H1 (cell line): ENCODE data around the gene TMEM63C. TPM values are rescaled to one million over a fixed set of nuclear protein-coding genes. Genes with fewer than 3 reads are reported as not detected.

ENCODE experiments used
- CTCF ChIA-PET: fragments of 300-600 bp; sonication (Branson Sonifier 250); formaldehyde crosslinking; loops from one replicate; lab custom pipeline; 2021; ENCODE audit not compliant: partially characterized antibody; lab: Charles Lee
- POLR2A ChIA-PET: fragments of 300-600 bp; sonication (Branson Sonifier 250); formaldehyde crosslinking; loops from one replicate; lab custom pipeline; 2021; ENCODE audit warnings: inconsistent platforms; ENCODE audit not compliant: partially characterized antibody; lab: Charles Lee
- DNase-seq, 2 experiments: peaks; one replicate each; pipeline versions ENCODE4 v3.0.0 to v3.0.0-alpha.2; 2010 to 2022; ENCODE audit warnings: low spot score in 2 of 2, low read depth in 1 of 2, mixed read lengths in 1 of 2
- FAIRE-seq: peaks from 2 replicates; lab custom pipeline; 2011; peaks lifted over from hg19 to GRCh38; lab: Jason Lieb, UNC
- H2AFZ ChIP-seq: 2 replicates; pipeline ENCODE4 v1.8.1; 2012; ENCODE audit warnings: low read length, inconsistent platforms
- H2AK5ac ChIP-seq: 2 replicates; pipeline ENCODE4 v1.6.1; 2013; ENCODE audit warnings: low read depth, low read length
- H2BK120ac ChIP-seq: replicated peaks from 2 replicates; pipeline ENCODE3; 2013; ENCODE audit warnings: low read depth, low read length, inconsistent platforms
- H2BK12ac ChIP-seq: 2 replicates; pipeline ENCODE4 v1.6.1; 2013; ENCODE audit warnings: low read depth, low read length
- H2BK15ac ChIP-seq: 2 replicates; pipeline ENCODE4 v1.6.1; 2013; ENCODE audit warnings: low read length
- H2BK20ac ChIP-seq: 2 replicates; pipeline ENCODE4 v1.6.1; 2013; ENCODE audit warnings: low read length
- H2BK5ac ChIP-seq: 2 replicates; pipeline ENCODE4 v1.6.1; 2013; ENCODE audit warnings: low read depth, low read length
- H3K14ac ChIP-seq: 2 replicates; pipeline ENCODE4 v1.6.1; 2013; ENCODE audit warnings: inconsistent platforms; ENCODE audit not compliant: insufficient read length
- H3K18ac ChIP-seq: 2 replicates; pipeline ENCODE4 v1.6.1; 2013; ENCODE audit warnings: low read length; ENCODE audit errors: extremely low read depth
- H3K23ac ChIP-seq: 2 replicates; pipeline ENCODE4 v1.6.1; 2013; ENCODE audit warnings: inconsistent platforms; ENCODE audit not compliant: insufficient read length
- H3K23me2 ChIP-seq: 2 replicates; pipeline ENCODE4 v1.6.1; 2013; ENCODE audit warnings: low read depth, low read length
- H3K27ac ChIP-seq: 2 replicates; pipeline ENCODE4 v1.6.1; 2011; ENCODE audit warnings: low read depth, low read length, inconsistent platforms
- H3K27me3 ChIP-seq, 4 experiments: replicated peaks in 1 of 4; 1 replicate in 1 of 4; 2 replicates in 3 of 4; pipeline versions ENCODE4 v1.6.1 to v1.8.1; 2011 to 2013; ENCODE audit warnings: low read length in 3 of 4, mild to moderate bottlenecking in 3 of 4, inconsistent platforms in 2 of 4, mixed read lengths in 2 of 4, moderate library complexity in 1 of 4; ENCODE audit not compliant: control insufficient read depth in 3 of 4, insufficient read depth in 3 of 4; ENCODE audit errors: extremely low read depth in 1 of 4
- H3K36me3 ChIP-seq, 4 experiments: 2 replicates each; pipeline versions ENCODE4 v1.6.1 to v1.8.1; 2011 to 2013; ENCODE audit warnings: mild to moderate bottlenecking in 4 of 4, low read length in 3 of 4, moderate library complexity in 2 of 4, control low read depth in 1 of 4, inconsistent platforms in 1 of 4; ENCODE audit not compliant: insufficient read depth in 4 of 4, control insufficient read depth in 2 of 4
- H3K4ac ChIP-seq: replicated peaks from 2 replicates; pipeline ENCODE3; 2013; ENCODE audit warnings: low read length, low read depth, mixed read lengths, inconsistent platforms; ENCODE audit not compliant: insufficient read length
- H3K4me1 ChIP-seq, 4 experiments: replicated peaks in 1 of 4; 1 replicate in 1 of 4; 2 replicates in 3 of 4; pipeline versions ENCODE4 v1.6.1 to v1.8.1; 2011 to 2013; ENCODE audit warnings: low read length in 3 of 4, inconsistent platforms in 2 of 4, mixed read lengths in 1 of 4; ENCODE audit not compliant: insufficient read depth in 4 of 4, control insufficient read depth in 3 of 4
- H3K4me2 ChIP-seq, 2 experiments: 2 replicates each; pipeline versions ENCODE4 v1.6.1 to v1.8.1; 2011 to 2013; ENCODE audit warnings: low read depth in 2 of 2, low read length in 2 of 2, control low read depth in 1 of 2, inconsistent platforms in 1 of 2, mild to moderate bottlenecking in 1 of 2; ENCODE audit not compliant: insufficient read depth in 1 of 2
- H3K4me3 ChIP-seq, 4 experiments: fragments of 200-600, 300-600 bp in 1 of 4; sonication (generic), shearing (Covaris generic), sonication (Bioruptor Twin) in 1 of 4; 2 replicates each; pipeline versions ENCODE4 v1.5.1 to v1.8.1; 2011 to 2016; ENCODE audit warnings: low read length in 4 of 4, low read depth in 3 of 4, control low read depth in 2 of 4, inconsistent platforms in 2 of 4, mild to moderate bottlenecking in 2 of 4, mixed read lengths in 1 of 4, moderate library complexity in 1 of 4; ENCODE audit not compliant: insufficient read depth in 2 of 4; ENCODE audit errors: extremely low read depth in 1 of 4
- H3K56ac ChIP-seq: replicated peaks from 2 replicates; pipeline ENCODE3; 2013; ENCODE audit warnings: low read depth, mild to moderate bottlenecking, mixed read lengths, low read length, inconsistent platforms; ENCODE audit not compliant: insufficient read length
- H3K79me1 ChIP-seq: 2 replicates; pipeline ENCODE4 v1.6.1; 2013; ENCODE audit warnings: low read depth, low read length, control low read depth
- H3K79me2 ChIP-seq, 2 experiments: 2 replicates each; pipeline versions ENCODE4 v1.6.1 to v1.8.1; 2012 to 2013; ENCODE audit warnings: low read length in 2 of 2, mild to moderate bottlenecking in 2 of 2, inconsistent platforms in 1 of 2; ENCODE audit not compliant: insufficient read depth in 2 of 2, control insufficient read depth in 1 of 2
- H3K9ac ChIP-seq, 4 experiments: replicated peaks in 1 of 4; 1 replicate in 1 of 4; 2 replicates in 3 of 4; pipeline versions ENCODE4 v1.6.1 to v1.8.1; 2011 to 2013; ENCODE audit warnings: low read depth in 3 of 4, low read length in 3 of 4, control low read depth in 2 of 4, mild to moderate bottlenecking in 2 of 4, moderate library complexity in 2 of 4, inconsistent platforms in 1 of 4; ENCODE audit errors: extremely low read depth in 1 of 4
- H3K9me3 ChIP-seq, 2 experiments: 2 replicates each; pipeline versions ENCODE4 v1.6.1 to v1.8.1; 2012 to 2013; ENCODE audit warnings: mild to moderate bottlenecking in 2 of 2, moderate library complexity in 2 of 2, control low read depth in 1 of 2, inconsistent platforms in 1 of 2, low read depth in 1 of 2, low read length in 1 of 2, mixed read lengths in 1 of 2; ENCODE audit not compliant: insufficient read depth in 2 of 2
- H4K20me1 ChIP-seq, 2 experiments: replicated peaks in 1 of 2; 2 replicates each; pipeline versions ENCODE3 to v1.8.1; 2011 to 2013; ENCODE audit warnings: inconsistent platforms in 2 of 2, low read length in 2 of 2, mild to moderate bottlenecking in 1 of 2; ENCODE audit not compliant: insufficient read depth in 2 of 2, control insufficient read depth in 1 of 2
- H4K5ac ChIP-seq: 2 replicates; pipeline ENCODE4 v1.6.1; 2013; ENCODE audit warnings: low read length, low read depth, mixed read lengths, inconsistent platforms; ENCODE audit not compliant: insufficient read length
- H4K8ac ChIP-seq: 2 replicates; pipeline ENCODE4 v1.8.0; 2013; ENCODE audit warnings: mild to moderate bottlenecking, moderate library complexity, low read length, inconsistent platforms; ENCODE audit not compliant: insufficient read depth; ENCODE audit errors: extremely low read depth
- H4K91ac ChIP-seq: replicated peaks from 2 replicates; pipeline ENCODE3; 2013; ENCODE audit warnings: low read length, mixed read lengths, inconsistent platforms; ENCODE audit not compliant: insufficient read length
- ATF3 ChIP-seq: IDR thresholded peaks from 2 replicates; pipeline ENCODE4 v1.6.1; 2011; ENCODE audit warnings: low read depth, mild to moderate bottlenecking, low read length; ENCODE audit not compliant: insufficient read depth
- CEBPB ChIP-seq: IDR thresholded peaks from 2 replicates; pipeline ENCODE4 v1.6.1; 2012; ENCODE audit warnings: low read depth, low read length
- CTCF ChIP-seq, 3 experiments: IDR thresholded peaks; 1 replicate in 2 of 3; 2 replicates in 1 of 3; pipeline versions ENCODE4 v1.5.1 to v1.6.1; 2011; ENCODE audit warnings: low read length in 3 of 3, mild to moderate bottlenecking in 3 of 3, inconsistent platforms in 2 of 3, low read depth in 1 of 3, moderate library complexity in 1 of 3; ENCODE audit not compliant: insufficient read depth in 1 of 3; ENCODE audit errors: control extremely low read depth in 1 of 3
- JUND ChIP-seq: IDR thresholded peaks from 2 replicates; pipeline ENCODE4 v1.6.1; 2011; ENCODE audit warnings: mild to moderate bottlenecking, improper control_type of control experiment, low read length
- KDM1A ChIP-seq: fragments of 200-600, 300-600 bp; sonication (generic); IDR thresholded peaks from 2 replicates; pipeline ENCODE4 v1.7.1; 2016; ENCODE audit warnings: mild to moderate bottlenecking, low read length, borderline replicate concordance
- POLR2A ChIP-seq, 2 experiments: IDR thresholded peaks; 1 replicate in 1 of 2; 2 replicates in 1 of 2; pipeline ENCODE4 v1.6.1; 2011; ENCODE audit warnings: low read depth in 2 of 2, low read length in 2 of 2, mild to moderate bottlenecking in 2 of 2; ENCODE audit errors: control extremely low read depth in 1 of 2
- TAF7 ChIP-seq: optimal IDR thresholded peaks from 2 replicates; pipeline ENCODE3; 2011; ENCODE audit warnings: low read depth, mild to moderate bottlenecking, inconsistent platforms, low read length, moderate library complexity, borderline replicate concordance
- TCF12 ChIP-seq: IDR thresholded peaks from 2 replicates; pipeline ENCODE4 v1.6.1; 2011; ENCODE audit warnings: low read depth, mild to moderate bottlenecking, low read length
- USF2 ChIP-seq: IDR thresholded peaks from 2 replicates; pipeline ENCODE4 v1.6.1; 2011; ENCODE audit warnings: low read length, improper control_type of control experiment
- WGBS, 2 experiments: shearing (Covaris generic) in 1 of 2; methylation state at CpG; one replicate each; pipeline versions ENCODE4 v1.1.6 to v1.1.7; 2013 to 2015; ENCODE audit warnings: low lambda C conversion rate in 2 of 2, mixed read lengths in 2 of 2, inconsistent platforms in 1 of 2, low coverage in 1 of 2, missing lambda C conversion rate in 1 of 2; ENCODE audit not compliant: insufficient replicate concordance in 2 of 2, insufficient coverage in 1 of 2, insufficient read length in 1 of 2; ENCODE audit errors: extremely low coverage in 1 of 2, missing lambda C conversion rate in 1 of 2; 5-methylcytosine and 5-hydroxymethylcytosine counted together
- polyA plus RNA-seq, 7 experiments: library from polyadenylated mRNA; depleted of rRNA in 3 of 7; stranded (reverse) in 5 of 7; unstranded in 2 of 7; fragments of >200 nt in 5 of 7; fragments of 200-250 nt in 2 of 7; gene quantifications; 1 replicate in 5 of 7; 2 replicates in 1 of 7; 4 replicates in 1 of 7; pipeline versions ENCODE4 v1.2.1 to v1.2.3, GENCODE V29; 2011 to 2013; ENCODE audit warnings: missing spikeins in 2 of 7, mixed read lengths in 2 of 7
- total RNA-seq: library from RNA; stranded (reverse); fragmentation: NEBNext Ultra II Directional; extraction: Animal tissue kit (Norgen Biotek cat#: 25700); gene quantifications from 2 replicates; pipeline ENCODE4 v1.2.1, GENCODE V29; 2021

Gene TMEM63C
- total and polyA plus RNA-seq, 2 of the 8 experiments (the other 6 are each of a cell fraction or from before 2014, with no cell fraction given) = 3.0 to 7.6 TPM

GRCh38 chr14:77231721-77232120, 50.1 kb downstream of the TMEM63C start:
- Histone ChIP-seq H3K4me2 (no peak overlapping the region), H3K79me2 (no peaks in the 10 kb centered on the region; a peak in 1 of 4 replicates), H2BK120ac (no peak overlapping the region), H3K23ac (no peak overlapping the region), H3K4ac (no peak overlapping the region), H2AFZ (no peak overlapping the region), H3K56ac (no peak overlapping the region), H3K18ac (no peak overlapping the region), H3K79me1 (no peaks in the 10 kb centered on the region), H2AK5ac (no peak overlapping the region), H4K20me1 (no peaks in the 10 kb centered on the region)
- no peak for FAIRE-seq
- POLR2A ChIA-PET = no interaction called here
- no peak for TF ChIP-seq TAF7
- no peak for TF ChIP-seq CTCF (IDR thresholded peaks at IDR 0.05; ENCODE audit: control extremely low read depth in 1 of 3, insufficient read depth in 1 of 3, low read depth in 1 of 3, low read length in 3 of 3)
- TF ChIP-seq TCF12 = no peak
- TF ChIP-seq ATF3 = no peak
- no peak for TF ChIP-seq CEBPB
- no peak for TF ChIP-seq POLR2A (IDR thresholded peaks at IDR 0.05; ENCODE audit: control extremely low read depth in 1 of 2, low read depth in 2 of 2, low read length in 2 of 2)
- no peak for TF ChIP-seq KDM1A
- no peak for TF ChIP-seq USF2
- TF ChIP-seq JUND = no peak
- TF ChIP-seq, all 59 proteins: peak for 0
- Histone ChIP-seq H2BK20ac (no peak overlapping the region), H3K36me3 (no peaks in the 10 kb centered on the region), H4K8ac (no peak overlapping the region), H3K4me3 (no peak overlapping the region), H3K23me2 (0 out of 2 replicates have a peak, but pooled peaks cover 2% of the 10 kb centered on the region), H3K27ac (no peak overlapping the region), H2BK5ac (no peak overlapping the region), H3K14ac (no peak overlapping the region), H3K27me3 (no peaks in the 10 kb centered on the region), H2BK12ac (no peak overlapping the region), H3K9me3 (no peaks in the 10 kb centered on the region), H4K5ac (no peak overlapping the region), H2BK15ac (no peak overlapping the region), H3K9ac (no peak overlapping the region), H4K91ac (no peak overlapping the region), H3K4me1 (no peaks in the 10 kb centered on the region)
- CTCF ChIA-PET = interaction anchor here (1.0 to 2.8 kb wide), 4 partner anchors 13 to 84 kb away, joined by 3 to 17 read pairs (median 4); no protein-coding TSS in a partner anchor
- WGBS, 2 experiments = 98% methylated on average over 3 of the region's 3 CpGs; no CpG with 5 or more reads in 1 of the 2 experiments
- no peak for DNase-seq
